ENCODE results near the gene TIE1.

DNA sequence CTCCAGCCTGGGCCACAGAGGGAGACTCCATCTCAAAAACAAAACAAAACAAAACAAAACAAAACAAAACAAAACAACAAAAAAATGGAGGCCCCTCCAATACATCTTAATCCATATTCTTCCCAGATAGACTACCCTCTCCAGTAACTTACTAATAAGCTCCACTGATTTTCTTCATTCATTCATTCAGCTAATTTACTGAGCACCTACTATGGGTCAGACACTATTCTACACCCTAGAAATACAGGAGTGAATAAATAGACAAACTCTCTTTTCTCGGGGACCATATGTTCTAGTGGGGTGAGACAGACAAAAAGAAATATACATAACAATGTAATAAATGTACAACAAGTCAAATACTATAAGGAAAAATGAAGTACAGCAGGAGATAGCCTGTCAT, 50.2 kb downstream of the TIE1 start:
- TF ChIP-seq TAF1 (IDR thresholded peaks at IDR 0.05; ENCODE audit: borderline replicate concordance, insufficient read depth, low read length) = no peak
- no peak for TF ChIP-seq POLR2AphosphoS5 (IDR thresholded peaks at IDR 0.05; ENCODE audit: low read depth, low read length)

All from PFSK-1 (cell line).